Breast epithelium (tissue), 4 donors: ENCODE results near the gene PTTG1IP2. TPM values are rescaled to one million over a fixed set of nuclear protein-coding genes. Genes with fewer than 3 reads are reported as not detected.

Source experiments
- DNase-seq, 2 donors: peaks; one replicate each; pipeline ENCODE4 v3.0.0-alpha.2; 2019; ENCODE audit warnings: low spot score in 2 of 2
- H3K27ac ChIP-seq, 2 donors: fragments of 200-600 bp; sonication (generic) in 1 of 2; one replicate each; pipeline ENCODE4 v1.5.1; 2016 to 2019; ENCODE audit warnings: mild to moderate bottlenecking in 1 of 2
- H3K27me3 ChIP-seq, 2 donors: fragments of 200-600 bp; sonication (generic) in 1 of 2; one replicate each; pipeline versions ENCODE4 v1.5.1 to v1.6.0; 2017 to 2019; ENCODE audit warnings: control low read depth in 1 of 2, mild to moderate bottlenecking in 1 of 2
- H3K36me3 ChIP-seq: fragments of 200-600 bp; one replicate; pipeline ENCODE4 v1.5.1; 2019
- H3K4me1 ChIP-seq, 2 donors: fragments of 200-600 bp; sonication (generic); one replicate each; pipeline ENCODE4 v1.5.1; 2016 to 2019; ENCODE audit warnings: control low read depth in 1 of 2
- H3K4me3 ChIP-seq, 3 donors: fragments of 200-600 bp; sonication (generic); 1 replicate in 2 of 3; 2 replicates in 1 of 3; pipeline ENCODE4 v1.5.1; 2016 to 2019; ENCODE audit warnings: mild to moderate bottlenecking in 3 of 3, moderate library complexity in 2 of 3
- H3K9me3 ChIP-seq, 2 donors: fragments of 200-600 bp; sonication (generic) in 1 of 2; one replicate each; pipeline ENCODE4 v1.5.1; 2016 to 2019; ENCODE audit warnings: control low read depth in 1 of 2
- POLR2A ChIP-seq: fragments of 450-650 bp; IDR thresholded peaks from one replicate; pipeline ENCODE4 v1.6.1; 2016; ENCODE audit warnings: antibody characterized with exemption, mild to moderate bottlenecking, moderate library complexity
- POLR2AphosphoS5 ChIP-seq, 3 donors: sonication (generic); formaldehyde crosslinking; IDR thresholded peaks; one replicate each; pipeline ENCODE4 v1.6.1; 2017; ENCODE audit warnings: antibody characterized with exemption in 3 of 3
- intact Hi-C: fragments of 100-400 bp; cut with DNase I; formaldehyde crosslinking; loops from one replicate; pipeline ENCODE4 v1.15.1; 2023; ENCODE audit warnings: low total_unique reads
- total RNA-seq, 3 donors: library from RNA; depleted of rRNA; stranded (reverse); fragments of >200 nt; gene quantifications; one replicate each; pipeline ENCODE4 v1.1.0, GENCODE V29; 2016
- TF ChIP-seq, protein P1 (sequence below), 3 donors: fragments of 450-650 bp; IDR thresholded peaks; one replicate each; pipeline ENCODE4 v1.5.1; 2016 to 2017; ENCODE audit warnings: antibody characterized with exemption in 3 of 3, mild to moderate bottlenecking in 3 of 3, moderate library complexity in 3 of 3

The PTTG1IP2 gene
- total RNA-seq, 3 donors from 2014 or later, result not detected

GRCh38 chr7:90495241-90495640 is 25.8 kb downstream of the PTTG1IP2 start:
- TF ChIP-seq POLR2A, result no peak
- no peak for TF ChIP-seq POLR2AphosphoS5 (IDR thresholded peaks at IDR 0.05)
- TF ChIP-seq, protein P1, sequence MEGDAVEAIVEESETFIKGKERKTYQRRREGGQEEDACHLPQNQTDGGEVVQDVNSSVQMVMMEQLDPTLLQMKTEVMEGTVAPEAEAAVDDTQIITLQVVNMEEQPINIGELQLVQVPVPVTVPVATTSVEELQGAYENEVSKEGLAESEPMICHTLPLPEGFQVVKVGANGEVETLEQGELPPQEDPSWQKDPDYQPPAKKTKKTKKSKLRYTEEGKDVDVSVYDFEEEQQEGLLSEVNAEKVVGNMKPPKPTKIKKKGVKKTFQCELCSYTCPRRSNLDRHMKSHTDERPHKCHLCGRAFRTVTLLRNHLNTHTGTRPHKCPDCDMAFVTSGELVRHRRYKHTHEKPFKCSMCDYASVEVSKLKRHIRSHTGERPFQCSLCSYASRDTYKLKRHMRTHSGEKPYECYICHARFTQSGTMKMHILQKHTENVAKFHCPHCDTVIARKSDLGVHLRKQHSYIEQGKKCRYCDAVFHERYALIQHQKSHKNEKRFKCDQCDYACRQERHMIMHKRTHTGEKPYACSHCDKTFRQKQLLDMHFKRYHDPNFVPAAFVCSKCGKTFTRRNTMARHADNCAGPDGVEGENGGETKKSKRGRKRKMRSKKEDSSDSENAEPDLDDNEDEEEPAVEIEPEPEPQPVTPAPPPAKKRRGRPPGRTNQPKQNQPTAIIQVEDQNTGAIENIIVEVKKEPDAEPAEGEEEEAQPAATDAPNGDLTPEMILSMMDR (IDR thresholded peaks at IDR 0.05), result no peak
- Histone ChIP-seq H3K36me3 (no peaks in the 10 kb centered on the region), H3K27me3 (no peaks in the 10 kb centered on the region), H3K9me3 (no peaks in the 10 kb centered on the region), H3K4me1 (no peaks in the 10 kb centered on the region), H3K4me3 (no peak overlapping the region), H3K27ac (no peak overlapping the region)
- no peak for DNase-seq
- intact Hi-C loops, result no loop called here

DNA sequence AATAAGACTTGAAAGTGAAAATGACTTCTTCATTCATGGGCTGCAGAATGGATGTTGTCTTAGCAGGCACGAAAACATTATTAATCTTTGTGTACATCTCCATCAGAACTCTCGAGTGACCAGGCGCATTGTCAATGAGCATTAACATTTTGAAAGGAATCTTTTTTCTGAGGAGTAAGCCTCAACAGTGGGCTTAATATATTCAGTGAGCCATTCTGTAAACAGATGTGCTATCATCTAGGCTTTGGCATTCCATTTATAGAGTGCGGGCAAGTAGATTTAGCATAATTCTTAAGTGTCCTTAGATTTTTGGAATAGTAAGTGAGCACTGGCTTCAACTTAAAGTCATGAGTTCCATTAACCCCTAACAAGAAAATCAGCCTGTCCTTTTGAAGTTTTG is 33.1 kb downstream of the PTTG1IP2 start:
- intact Hi-C loops, result no loop called here
- no peaks in the 10 kb centered on the region for H3K9me3 ChIP-seq
- H3K27me3 ChIP-seq, result no peaks in the 10 kb centered on the region
- no peak overlapping the region for H3K27ac ChIP-seq
- H3K36me3 ChIP-seq, result no peaks in the 10 kb centered on the region
- no peaks in the 10 kb centered on the region for H3K4me1 ChIP-seq
- DNase-seq, result no peak
- no peak for TF ChIP-seq POLR2A
- TF ChIP-seq POLR2AphosphoS5 (IDR thresholded peaks at IDR 0.05), result no peak
- TF ChIP-seq, protein P1 (IDR thresholded peaks at IDR 0.05), result no peak
- no peak overlapping the region for H3K4me3 ChIP-seq

DNA sequence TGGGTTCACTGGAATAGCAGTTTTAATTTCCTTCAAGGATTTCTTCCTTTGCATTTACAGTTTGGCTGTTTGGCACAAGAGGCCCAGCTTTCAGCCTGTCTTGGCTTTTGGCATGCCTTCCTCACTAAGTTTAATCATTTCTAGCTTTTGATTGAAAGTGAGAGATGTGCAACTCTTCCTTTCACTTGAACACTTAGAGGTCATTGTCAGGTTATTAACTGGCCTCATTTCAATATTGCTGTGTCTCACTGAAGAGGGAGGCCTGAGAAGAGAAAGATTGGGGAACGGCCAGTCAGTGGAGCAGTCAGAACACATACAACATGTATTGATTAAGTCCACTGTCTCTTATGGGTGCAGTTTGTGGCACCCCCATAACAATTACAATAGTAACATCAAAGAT is 33.9 kb downstream of the PTTG1IP2 start:
- intact Hi-C loops, result no loop called here
- TF ChIP-seq POLR2AphosphoS5 (IDR thresholded peaks at IDR 0.05) (no peak), POLR2A (no peak)
- TF ChIP-seq, protein P1 (IDR thresholded peaks at IDR 0.05), result no peak
- H3K27ac ChIP-seq, result no peak overlapping the region
- no peak for DNase-seq
- no peaks in the 10 kb centered on the region for H3K4me1 ChIP-seq
- H3K36me3 ChIP-seq, result no peaks in the 10 kb centered on the region
- no peaks in the 10 kb centered on the region for H3K9me3 ChIP-seq
- H3K4me3 ChIP-seq, result no peak overlapping the region
- H3K27me3 ChIP-seq, result no peaks in the 10 kb centered on the region

GRCh38 chr7:90507692-90508091 is 38.3 kb downstream of the PTTG1IP2 start:
- intact Hi-C loops, result no loop called here
- Histone ChIP-seq H3K27ac (no peak overlapping the region), H3K36me3 (no peaks in the 10 kb centered on the region), H3K27me3 (no peaks in the 10 kb centered on the region), H3K4me3 (no peak overlapping the region), H3K9me3 (no peaks in the 10 kb centered on the region), H3K4me1 (no peaks in the 10 kb centered on the region)
- no peak for DNase-seq
- TF ChIP-seq POLR2AphosphoS5 (IDR thresholded peaks at IDR 0.05), result no peak
- TF ChIP-seq, protein P1 (IDR thresholded peaks at IDR 0.05), result no peak
- TF ChIP-seq POLR2A, result no peak

GRCh38 chr7:90511776-90512175 is 42.3 kb downstream of the PTTG1IP2 start:
- Histone ChIP-seq H3K9me3 (no peaks in the 10 kb centered on the region), H3K27ac (no peak overlapping the region), H3K27me3 (no peaks in the 10 kb centered on the region), H3K36me3 (no peaks in the 10 kb centered on the region), H3K4me1 (no peaks in the 10 kb centered on the region), H3K4me3 (no peak overlapping the region)
- intact Hi-C loops, result no loop called here
- no peak for TF ChIP-seq POLR2A
- TF ChIP-seq, protein P1 (IDR thresholded peaks at IDR 0.05), result no peak
- TF ChIP-seq POLR2AphosphoS5 (IDR thresholded peaks at IDR 0.05), result no peak
- DNase-seq, result no peak
